ENCODE measurements around the gene PIP5K1B. TPM values are rescaled to one million over a fixed set of nuclear protein-coding genes. Genes with fewer than 3 reads are reported as not detected.

Gene PIP5K1B
- polyA plus RNA-seq, 1 donor from 2014 or later: 5.0 TPM

DNA sequence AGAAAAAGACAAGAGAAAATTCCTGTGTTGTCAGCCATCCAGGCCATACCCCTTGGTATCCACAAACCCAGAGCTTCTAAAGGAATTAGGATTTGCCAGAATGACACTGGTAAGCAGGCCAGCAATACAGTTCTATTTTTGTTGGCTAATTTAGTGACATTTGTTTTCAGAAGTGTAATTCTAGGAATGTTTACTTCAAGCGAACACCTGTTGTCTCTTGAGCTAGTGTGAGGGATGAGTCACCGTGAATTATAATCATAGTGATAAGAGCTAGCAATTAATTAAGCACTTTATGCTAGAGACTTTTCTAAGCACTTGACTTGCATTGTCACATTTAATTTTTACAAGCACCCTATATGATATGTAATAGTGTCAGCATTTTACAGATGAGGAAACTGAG, 209.7 kb downstream of the PIP5K1B start:
- H3K9me3 Mint-ChIP-seq: peaks cover 0 to 1% (median 0%) of the 10 kb centered on the region in 3 donors
- H3K27me3 Mint-ChIP-seq: no peaks in the 10 kb centered on the region
- H3K36me3 Mint-ChIP-seq: peaks cover 9% of the 10 kb centered on the region
- peaks cover 17 to 34% (median 32%) of the 10 kb centered on the region in 3 donors for H3K4me1 Mint-ChIP-seq
- no peak overlapping the region for H3K4me3 Mint-ChIP-seq
- H3K27ac Mint-ChIP-seq: no peak overlapping the region

- Mint-ChIP-seq H3K4me1 (peaks cover 24 to 32% (median 30%) of the 10 kb centered on the region in 3 donors), H3K9me3 (no peaks in the 10 kb centered on the region), H3K4me3 (peak overlapping the region in 2 of 4 donors; percentile 19 to 69), H3K36me3 (peaks cover 12% of the 10 kb centered on the region), H3K27me3 (no peaks in the 10 kb centered on the region), H3K27ac (peak overlapping the region in 2 of 3 donors; percentile 32 to 39)
Measured at GRCh38 chr9:68919661-68920060, 214.6 kb downstream of the PIP5K1B start.

DNA sequence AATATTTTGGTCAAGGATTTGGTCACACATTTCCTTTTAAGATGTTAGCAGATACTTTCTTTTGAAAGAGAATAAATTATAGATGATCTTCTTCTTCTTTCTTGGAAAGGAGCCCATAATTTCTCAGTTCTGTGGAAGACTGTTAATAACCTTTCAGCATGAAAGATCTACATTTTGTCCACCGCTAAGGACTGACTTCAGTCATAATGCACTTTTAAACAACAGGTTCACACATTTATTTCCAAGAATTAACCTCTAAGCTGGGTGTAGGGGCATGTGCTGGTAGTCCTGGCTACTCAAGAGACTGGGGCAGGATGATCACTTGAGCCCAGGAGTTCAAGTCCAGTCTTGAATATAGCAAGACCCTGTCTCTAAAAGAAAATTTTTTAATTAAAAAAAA, 215.9 kb downstream of the PIP5K1B start:
- Mint-ChIP-seq H3K4me3 (no peak overlapping the region), H3K36me3 (peaks cover 19% of the 10 kb centered on the region), H3K27me3 (no peaks in the 10 kb centered on the region), H3K9me3 (no peaks in the 10 kb centered on the region), H3K27ac (no peak overlapping the region), H3K4me1 (peaks cover 22 to 30% (median 27%) of the 10 kb centered on the region in 3 donors)

DNA sequence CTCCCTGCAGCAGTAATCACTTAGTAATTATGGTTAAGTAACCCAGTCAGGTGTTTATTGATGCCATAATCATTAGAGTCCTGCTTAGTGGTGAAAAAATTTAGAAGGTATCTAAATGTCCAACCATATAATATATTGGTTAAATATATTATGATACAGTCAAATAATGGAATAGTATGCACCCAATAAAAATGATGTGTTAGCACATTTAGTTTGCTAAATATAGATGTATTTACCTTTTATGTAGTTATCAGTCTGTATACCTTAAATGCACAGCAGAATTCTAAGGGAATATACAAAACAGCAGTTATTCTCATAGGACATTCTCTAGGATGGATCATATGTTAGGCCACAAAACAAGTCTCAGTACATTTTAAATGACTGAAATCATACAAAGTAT, 218.4 kb downstream of the PIP5K1B start:
- Mint-ChIP-seq H3K9me3 (no peaks in the 10 kb centered on the region), H3K4me1 (peaks cover 11 to 15% (median 15%) of the 10 kb centered on the region in 3 donors), H3K27me3 (no peaks in the 10 kb centered on the region), H3K36me3 (peaks cover 19% of the 10 kb centered on the region), H3K27ac (no peak overlapping the region), H3K4me3 (no peak overlapping the region)

- H3K27me3 Mint-ChIP-seq: no peaks in the 10 kb centered on the region
- no peak overlapping the region for H3K4me3 Mint-ChIP-seq
- peaks cover 26% of the 10 kb centered on the region for H3K36me3 Mint-ChIP-seq
- H3K27ac Mint-ChIP-seq: no peak overlapping the region
- no peaks in the 10 kb centered on the region for H3K9me3 Mint-ChIP-seq
- peaks cover 0 to 6% (median 4%) of the 10 kb centered on the region in 3 donors for H3K4me1 Mint-ChIP-seq
Measured at GRCh38 chr9:68925175-68925574, 220.1 kb downstream of the PIP5K1B start.

DNA sequence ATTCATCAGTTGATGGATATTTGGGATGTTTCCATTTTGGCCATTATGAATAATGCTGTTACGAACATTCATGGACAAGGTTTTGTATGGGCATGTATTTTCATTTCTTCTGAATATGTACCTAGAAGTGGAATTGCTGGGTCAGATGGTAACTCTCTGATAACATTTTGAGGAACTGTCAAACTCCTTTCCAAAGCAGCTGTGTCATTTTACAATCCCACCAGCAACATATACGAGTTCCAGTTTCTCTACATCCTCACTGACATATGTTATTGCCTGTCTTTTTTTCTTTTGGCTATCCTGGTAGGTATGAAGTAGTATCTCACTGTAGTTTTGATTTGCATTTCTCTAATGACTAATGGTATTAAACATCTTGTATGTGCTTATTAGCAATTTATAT, 222.1 kb downstream of the PIP5K1B start:
- peaks cover 27% of the 10 kb centered on the region for H3K36me3 Mint-ChIP-seq
- H3K27ac Mint-ChIP-seq: no peak overlapping the region
- H3K27me3 Mint-ChIP-seq: no peaks in the 10 kb centered on the region
- H3K9me3 Mint-ChIP-seq: no peaks in the 10 kb centered on the region
- no peak overlapping the region for H3K4me3 Mint-ChIP-seq
- H3K4me1 Mint-ChIP-seq: peaks cover 4 to 7% (median 5%) of the 10 kb centered on the region in 3 donors

GRCh38 chr9:68931821-68932220, 226.8 kb downstream of the PIP5K1B start:
- Mint-ChIP-seq H3K36me3 (peaks cover 20% of the 10 kb centered on the region), H3K4me1 (peaks cover 9 to 15% (median 13%) of the 10 kb centered on the region in 3 donors), H3K4me3 (no peak overlapping the region), H3K9me3 (no peaks in the 10 kb centered on the region), H3K27ac (no peak overlapping the region), H3K27me3 (no peaks in the 10 kb centered on the region)

DNA sequence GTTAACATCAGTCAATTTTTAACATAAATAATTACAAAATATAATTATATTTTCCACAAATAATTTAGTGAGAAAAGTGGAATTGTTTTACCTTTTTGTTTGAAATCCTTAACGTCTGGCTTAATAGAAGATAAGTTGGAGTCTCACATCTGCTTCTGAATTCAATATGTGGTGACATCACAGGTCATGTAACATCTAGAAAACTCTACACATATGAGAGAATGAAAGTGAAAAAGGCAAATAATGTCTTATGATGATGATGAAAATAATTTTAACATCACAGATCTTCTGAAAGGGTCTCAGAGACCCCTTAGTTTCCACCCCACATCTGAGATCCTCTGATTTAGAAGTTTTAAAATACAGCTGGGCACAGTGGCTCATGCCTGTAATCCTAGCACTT, 227.4 kb downstream of the PIP5K1B start:
- H3K27ac Mint-ChIP-seq: peak overlapping the region in 1 of 3 donors; percentile 95
- peaks cover 19% of the 10 kb centered on the region for H3K36me3 Mint-ChIP-seq
- H3K4me1 Mint-ChIP-seq: peaks cover 12 to 15% (median 13%) of the 10 kb centered on the region in 3 donors
- peak overlapping the region in 2 of 4 donors; percentile 25 for H3K4me3 Mint-ChIP-seq
- H3K27me3 Mint-ChIP-seq: no peaks in the 10 kb centered on the region
- no peaks in the 10 kb centered on the region for H3K9me3 Mint-ChIP-seq

DNA sequence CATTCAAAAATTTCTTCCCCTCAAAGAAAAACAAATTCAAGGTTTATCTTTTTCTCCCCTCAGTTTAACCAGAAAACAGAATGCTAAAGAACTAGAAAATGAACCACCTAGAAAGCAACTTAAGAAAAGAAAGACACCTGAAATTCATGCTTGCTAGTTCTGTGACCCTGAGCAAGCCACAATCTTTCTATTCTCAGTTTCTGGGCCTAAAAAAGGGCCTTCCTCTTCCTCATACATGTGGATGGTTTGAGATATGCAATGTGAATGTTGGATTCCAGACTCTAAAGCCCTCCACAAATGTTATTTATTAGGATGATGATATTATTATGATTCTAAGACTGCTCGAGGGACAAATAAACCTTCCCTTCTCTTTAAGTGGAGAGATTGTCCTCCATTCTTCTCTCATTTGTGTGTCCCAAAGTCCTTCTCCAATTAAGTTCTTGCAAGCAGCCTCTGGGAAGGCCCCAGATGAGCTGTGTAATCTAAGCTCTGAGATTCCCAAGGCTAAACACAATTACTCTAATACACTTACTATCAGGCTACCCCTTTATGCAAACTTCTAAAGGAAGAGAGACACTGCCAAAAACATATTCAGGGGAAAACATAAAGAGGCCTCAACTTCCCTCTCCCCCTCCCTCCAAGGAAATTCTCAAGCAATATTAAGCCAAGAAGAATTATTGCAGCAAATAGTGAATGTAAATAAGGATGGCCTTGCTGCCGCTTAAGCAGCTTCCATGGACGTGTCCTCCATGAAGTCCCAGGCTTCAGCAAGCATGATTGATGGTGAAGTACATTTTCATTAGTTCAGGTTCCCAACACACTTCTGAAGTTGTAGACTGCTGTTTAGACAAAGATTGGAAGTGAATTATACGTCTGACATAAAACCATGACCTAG, 228.6 kb downstream of the PIP5K1B start:
- Mint-ChIP-seq H3K27ac (no peak overlapping the region), H3K27me3 (no peaks in the 10 kb centered on the region), H3K36me3 (peaks cover 18% of the 10 kb centered on the region), H3K4me3 (peak overlapping the region in 2 of 4 donors; percentile 3 to 12), H3K4me1 (peaks cover 12 to 15% (median 13%) of the 10 kb centered on the region in 3 donors), H3K9me3 (no peaks in the 10 kb centered on the region)

- no peak overlapping the region for H3K27ac Mint-ChIP-seq
Measured at GRCh38 chr9:68934329-68934644, 229.2 kb downstream of the PIP5K1B start.

DNA sequence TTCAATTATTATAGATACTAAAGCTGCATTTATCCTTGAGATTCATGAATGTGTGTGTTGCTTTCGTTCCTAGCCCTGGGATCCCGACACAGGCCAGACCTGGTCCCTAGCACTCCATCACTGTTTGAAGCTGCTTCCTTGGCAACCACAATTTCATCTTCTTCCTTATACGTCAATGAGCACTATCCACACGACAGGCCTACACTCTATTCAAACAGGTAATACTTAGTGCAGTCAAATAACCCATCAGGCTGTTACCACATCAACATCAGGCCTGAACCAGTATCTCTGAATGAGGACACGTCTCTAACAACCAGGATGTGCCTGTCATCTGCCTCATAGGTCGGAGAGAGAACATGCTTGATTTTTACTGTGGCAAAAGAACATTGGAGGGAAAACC, 235.5 kb downstream of the PIP5K1B start:
- Mint-ChIP-seq H3K4me1 (peaks cover 16 to 21% (median 17%) of the 10 kb centered on the region in 3 donors), H3K36me3 (peaks cover 4% of the 10 kb centered on the region), H3K27ac (no peak overlapping the region), H3K27me3 (no peaks in the 10 kb centered on the region), H3K4me3 (no peak overlapping the region), H3K9me3 (no peaks in the 10 kb centered on the region)

More at GRCh38 chr9:68934329-68934644, 229.2 kb downstream of the PIP5K1B start:
- H3K27me3 Mint-ChIP-seq: no peaks in the 10 kb centered on the region
- H3K4me3 Mint-ChIP-seq: peak overlapping the region in 1 of 4 donors; percentile 12
- H3K4me1 Mint-ChIP-seq: peaks cover 12 to 15% (median 13%) of the 10 kb centered on the region in 3 donors
- no peaks in the 10 kb centered on the region for H3K9me3 Mint-ChIP-seq
- peaks cover 16% of the 10 kb centered on the region for H3K36me3 Mint-ChIP-seq

- Mint-ChIP-seq H3K4me3 (peak overlapping the region in 1 of 4 donors; percentile 70), H3K9me3 (no peaks in the 10 kb centered on the region), H3K27me3 (no peaks in the 10 kb centered on the region), H3K36me3 (peaks cover 6% of the 10 kb centered on the region), H3K4me1 (peaks cover 16 to 21% (median 17%) of the 10 kb centered on the region in 3 donors), H3K27ac (peak overlapping the region in 1 of 3 donors; percentile 50)
Measured at GRCh38 chr9:68941780-68942459, 236.9 kb downstream of the PIP5K1B start.

GRCh38 chr9:68942790-68943189, 237.8 kb downstream of the PIP5K1B start:
- Mint-ChIP-seq H3K4me3 (peak overlapping the region in 1 of 4 donors; percentile 56), H3K4me1 (peaks cover 13 to 21% (median 17%) of the 10 kb centered on the region in 3 donors), H3K9me3 (no peaks in the 10 kb centered on the region), H3K27ac (peak overlapping the region in 1 of 3 donors; percentile 87), H3K27me3 (no peaks in the 10 kb centered on the region), H3K36me3 (peaks cover 6% of the 10 kb centered on the region)

- no peak overlapping the region for H3K27ac Mint-ChIP-seq
- H3K4me1 Mint-ChIP-seq: peaks cover 14 to 15% (median 15%) of the 10 kb centered on the region in 3 donors
- no peak overlapping the region for H3K4me3 Mint-ChIP-seq
- peaks cover 5% of the 10 kb centered on the region for H3K36me3 Mint-ChIP-seq
- no peaks in the 10 kb centered on the region for H3K9me3 Mint-ChIP-seq
- H3K27me3 Mint-ChIP-seq: no peaks in the 10 kb centered on the region
Measured at GRCh38 chr9:68947015-68947414, 242.0 kb downstream of the PIP5K1B start.

DNA sequence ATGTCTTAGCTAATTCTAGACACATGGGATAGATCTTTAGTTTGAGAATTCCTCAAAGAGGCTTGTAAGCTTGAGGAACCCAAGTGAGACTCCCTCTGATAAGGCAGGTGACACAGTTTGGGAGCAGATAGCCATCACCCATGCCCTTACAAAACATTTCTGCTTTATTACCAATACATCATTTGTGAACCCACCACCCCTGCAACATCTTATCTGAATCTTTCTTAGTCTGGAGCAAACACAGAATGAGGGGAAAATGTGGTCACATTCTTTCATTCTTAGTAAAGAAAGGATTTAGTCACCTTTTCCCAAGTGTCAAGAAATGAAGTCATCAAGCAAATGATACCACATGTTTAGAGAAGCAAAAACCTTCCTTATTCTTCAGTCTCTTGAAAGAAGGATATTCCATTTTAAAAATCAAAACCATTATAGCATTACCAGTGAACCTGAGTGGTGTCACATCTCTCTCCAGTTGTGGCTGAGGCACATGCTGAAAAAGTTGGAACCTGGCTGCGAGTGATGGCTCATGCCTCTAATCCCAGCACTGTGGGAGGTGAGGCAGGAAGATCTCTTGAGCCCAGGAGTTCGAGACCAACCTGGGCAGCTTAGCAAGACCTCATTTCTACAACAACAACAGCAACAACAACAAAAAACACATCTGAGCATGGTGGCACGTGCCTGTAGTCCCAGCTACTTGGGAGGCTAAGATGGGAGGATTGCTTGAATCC, 243.0 kb downstream of the PIP5K1B start:
- H3K4me3 Mint-ChIP-seq: peak overlapping the region in 1 of 4 donors; percentile 63
- peaks cover 16 to 20% (median 19%) of the 10 kb centered on the region in 3 donors for H3K4me1 Mint-ChIP-seq
- H3K27me3 Mint-ChIP-seq: no peaks in the 10 kb centered on the region
- no peaks in the 10 kb centered on the region for H3K9me3 Mint-ChIP-seq
- H3K36me3 Mint-ChIP-seq: peaks cover 5% of the 10 kb centered on the region
- H3K27ac Mint-ChIP-seq: peak overlapping the region in 1 of 3 donors; percentile 50
